Measurements from ENCODE around the gene UBXN11. TPM values are rescaled to one million over a fixed set of nuclear protein-coding genes. Genes with fewer than 3 reads are reported as not detected.
A peak's percentile ranks its signal among the peaks of the same experiment; 100 is the strongest.

Gene UBXN11
- total and polyA plus RNA-seq, 2 of the 13 experiments (the other 11 are each of a cell fraction or from before 2014, with no cell fraction given): 9.3 to 10.4 TPM

GRCh38 chr1:26350701-26351589, 44.5 kb upstream of the UBXN11 start (continued):
- 0 out of 2 replicates have a peak, but pooled peaks have one; percentile 50 for TF ChIP-seq ZBTB10 (CRISPR knock-in tag; IDR thresholded peaks at IDR 0.05; ENCODE audit: borderline replicate concordance)
- no peak for TF ChIP-seq TP53 (CRISPR knock-in tag; conservative IDR thresholded peaks at IDR 0.05)
- TF ChIP-seq ZZZ3 (CRISPR knock-in tag; IDR thresholded peaks at IDR 0.05; ENCODE audit: borderline replicate concordance): peak; percentile 80
- no peak for TF ChIP-seq FLYWCH1 (CRISPR knock-in tag; IDR thresholded peaks at IDR 0.05)
- TF ChIP-seq ZNF335 (CRISPR knock-in tag; IDR thresholded peaks at IDR 0.05): no peak
- no peak for TF ChIP-seq ZIK1 (CRISPR knock-in tag; IDR thresholded peaks at IDR 0.05; ENCODE audit: borderline replicate concordance, low read depth)
- peak; percentile 68; the same call in 1 of the 2 replicates for TF ChIP-seq ISL2 (CRISPR knock-in tag; IDR thresholded peaks at IDR 0.05)
- peak; percentile 45 for TF ChIP-seq ZEB1 (IDR thresholded peaks at IDR 0.05; ENCODE audit: insufficient replicate concordance, low read depth)
- TF ChIP-seq TCF12 (IDR thresholded peaks at IDR 0.05): no peak
- TF ChIP-seq TCF12 (CRISPR knock-in tag; IDR thresholded peaks at IDR 0.05): no peak
- TF ChIP-seq XRCC5 (optimal IDR thresholded peaks at IDR 0.05; ENCODE audit: low read length): peak; percentile 90
- TF ChIP-seq, protein P1, sequence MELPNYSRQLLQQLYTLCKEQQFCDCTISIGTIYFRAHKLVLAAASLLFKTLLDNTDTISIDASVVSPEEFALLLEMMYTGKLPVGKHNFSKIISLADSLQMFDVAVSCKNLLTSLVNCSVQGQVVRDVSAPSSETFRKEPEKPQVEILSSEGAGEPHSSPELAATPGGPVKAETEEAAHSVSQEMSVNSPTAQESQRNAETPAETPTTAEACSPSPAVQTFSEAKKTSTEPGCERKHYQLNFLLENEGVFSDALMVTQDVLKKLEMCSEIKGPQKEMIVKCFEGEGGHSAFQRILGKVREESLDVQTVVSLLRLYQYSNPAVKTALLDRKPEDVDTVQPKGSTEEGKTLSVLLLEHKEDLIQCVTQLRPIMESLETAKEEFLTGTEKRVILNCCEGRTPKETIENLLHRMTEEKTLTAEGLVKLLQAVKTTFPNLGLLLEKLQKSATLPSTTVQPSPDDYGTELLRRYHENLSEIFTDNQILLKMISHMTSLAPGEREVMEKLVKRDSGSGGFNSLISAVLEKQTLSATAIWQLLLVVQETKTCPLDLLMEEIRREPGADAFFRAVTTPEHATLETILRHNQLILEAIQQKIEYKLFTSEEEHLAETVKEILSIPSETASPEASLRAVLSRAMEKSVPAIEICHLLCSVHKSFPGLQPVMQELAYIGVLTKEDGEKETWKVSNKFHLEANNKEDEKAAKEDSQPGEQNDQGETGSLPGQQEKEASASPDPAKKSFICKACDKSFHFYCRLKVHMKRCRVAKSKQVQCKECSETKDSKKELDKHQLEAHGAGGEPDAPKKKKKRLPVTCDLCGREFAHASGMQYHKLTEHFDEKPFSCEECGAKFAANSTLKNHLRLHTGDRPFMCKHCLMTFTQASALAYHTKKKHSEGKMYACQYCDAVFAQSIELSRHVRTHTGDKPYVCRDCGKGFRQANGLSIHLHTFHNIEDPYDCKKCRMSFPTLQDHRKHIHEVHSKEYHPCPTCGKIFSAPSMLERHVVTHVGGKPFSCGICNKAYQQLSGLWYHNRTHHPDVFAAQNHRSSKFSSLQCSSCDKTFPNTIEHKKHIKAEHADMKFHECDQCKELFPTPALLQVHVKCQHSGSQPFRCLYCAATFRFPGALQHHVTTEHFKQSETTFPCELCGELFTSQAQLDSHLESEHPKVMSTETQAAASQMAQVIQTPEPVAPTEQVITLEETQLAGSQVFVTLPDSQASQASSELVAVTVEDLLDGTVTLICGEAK (IDR thresholded peaks at IDR 0.05): no peak
- TF ChIP-seq, protein P1 (CRISPR knock-in tag; IDR thresholded peaks at IDR 0.05): peak; percentile 64; the same call in 1 of the 2 replicates
- TF ChIP-seq, protein P2, sequence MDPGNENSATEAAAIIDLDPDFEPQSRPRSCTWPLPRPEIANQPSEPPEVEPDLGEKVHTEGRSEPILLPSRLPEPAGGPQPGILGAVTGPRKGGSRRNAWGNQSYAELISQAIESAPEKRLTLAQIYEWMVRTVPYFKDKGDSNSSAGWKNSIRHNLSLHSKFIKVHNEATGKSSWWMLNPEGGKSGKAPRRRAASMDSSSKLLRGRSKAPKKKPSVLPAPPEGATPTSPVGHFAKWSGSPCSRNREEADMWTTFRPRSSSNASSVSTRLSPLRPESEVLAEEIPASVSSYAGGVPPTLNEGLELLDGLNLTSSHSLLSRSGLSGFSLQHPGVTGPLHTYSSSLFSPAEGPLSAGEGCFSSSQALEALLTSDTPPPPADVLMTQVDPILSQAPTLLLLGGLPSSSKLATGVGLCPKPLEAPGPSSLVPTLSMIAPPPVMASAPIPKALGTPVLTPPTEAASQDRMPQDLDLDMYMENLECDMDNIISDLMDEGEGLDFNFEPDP (CRISPR knock-in tag; conservative IDR thresholded peaks at IDR 0.05): no peak
- peak; percentile 97 for TF ChIP-seq ZNF343 (CRISPR knock-in tag; IDR thresholded peaks at IDR 0.05)
- no peak; the same call in 1 of the 2 replicates for TF ChIP-seq POGZ (CRISPR knock-in tag; IDR thresholded peaks at IDR 0.05)
